HFFc6 (cell line): Measurements from ENCODE around the gene RNF150. TPM values are rescaled to one million over a fixed set of nuclear protein-coding genes. Genes with fewer than 3 reads are reported as not detected.

Experiments
- DNase-seq: peaks from one replicate; pipeline ENCODE4 v3.0.0-alpha.2; 2018
- H3K27ac Mint-ChIP-seq: 2 replicates; pipeline ENCODE4 v1.8.0; 2020; ENCODE audit warnings: mild to moderate bottlenecking, mixed read lengths
- H3K27me3 Mint-ChIP-seq: 2 replicates; pipeline ENCODE4 v1.8.0; 2021; ENCODE audit warnings: mild to moderate bottlenecking, moderate library complexity, mixed read lengths; ENCODE audit not compliant: insufficient read depth
- H3K36me3 Mint-ChIP-seq: 2 replicates; pipeline ENCODE4 v1.8.0; 2021; ENCODE audit warnings: low read depth, mixed read lengths
- H3K4me1 Mint-ChIP-seq: 2 replicates; pipeline ENCODE4 v1.8.0; 2020; ENCODE audit warnings: low read depth, mixed read lengths
- H3K4me3 Mint-ChIP-seq: 2 replicates; pipeline ENCODE4 v1.8.0; 2020; ENCODE audit warnings: mild to moderate bottlenecking, moderate library complexity, mixed read lengths
- H3K9me3 Mint-ChIP-seq: 2 replicates; pipeline ENCODE4 v1.8.0; 2020; ENCODE audit warnings: mild to moderate bottlenecking, mixed read lengths
- total RNA-seq, 6 experiments: library from RNA; stranded (reverse); fragmentation: NEBNext Ultra II Directional; extraction: Animal tissue kit (Norgen Biotek cat#: 25700); gene quantifications; 2 replicates in 1 of 6; 3 replicates in 5 of 6; pipeline ENCODE4 v1.2.3, GENCODE V29; 2021
- TF ChIP-seq, protein P1 (sequence below): fragments of 200-600 bp; sonication (generic); IDR thresholded peaks from 2 replicates; pipeline ENCODE4 v1.5.0; 2021; ENCODE audit warnings: antibody characterized with exemption, mild to moderate bottlenecking

RNF150 gene
- total RNA-seq, 6 experiments from 2014 or later = 15.1 to 24.2 (median 20.7) TPM

DNA sequence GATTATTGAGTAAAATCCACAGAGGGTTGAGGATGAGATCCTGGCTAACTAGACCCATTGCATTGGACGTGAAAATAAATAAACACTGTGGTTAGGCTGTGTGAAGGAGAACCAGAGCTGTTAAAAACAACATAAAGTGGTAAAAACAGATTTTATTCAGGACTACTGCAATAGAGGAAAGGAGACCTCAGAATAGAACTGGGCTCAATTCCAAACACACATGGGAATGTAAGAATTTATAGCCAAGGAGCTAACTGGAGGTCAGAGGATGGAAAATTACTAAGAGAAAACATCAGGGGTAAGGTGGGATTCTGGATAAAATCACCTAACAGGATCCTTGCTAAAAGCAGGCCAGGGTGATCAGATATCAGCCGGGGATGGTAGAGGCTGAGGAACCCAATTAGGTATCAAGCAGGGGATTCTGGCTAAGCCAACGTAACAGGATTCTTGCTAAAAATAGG is 112.4 kb downstream of the RNF150 start:
- Mint-ChIP-seq H3K27ac (peak overlapping the region; percentile 66), H3K4me1 (peaks cover 27% of the 10 kb centered on the region), H3K27me3 (no peaks in the 10 kb centered on the region), H3K4me3 (peak overlapping the region; percentile 50), H3K9me3 (no peaks in the 10 kb centered on the region), H3K36me3 (peaks cover 7% of the 10 kb centered on the region; the same call in 1 of the 2 replicates)
- TF ChIP-seq, protein P1, sequence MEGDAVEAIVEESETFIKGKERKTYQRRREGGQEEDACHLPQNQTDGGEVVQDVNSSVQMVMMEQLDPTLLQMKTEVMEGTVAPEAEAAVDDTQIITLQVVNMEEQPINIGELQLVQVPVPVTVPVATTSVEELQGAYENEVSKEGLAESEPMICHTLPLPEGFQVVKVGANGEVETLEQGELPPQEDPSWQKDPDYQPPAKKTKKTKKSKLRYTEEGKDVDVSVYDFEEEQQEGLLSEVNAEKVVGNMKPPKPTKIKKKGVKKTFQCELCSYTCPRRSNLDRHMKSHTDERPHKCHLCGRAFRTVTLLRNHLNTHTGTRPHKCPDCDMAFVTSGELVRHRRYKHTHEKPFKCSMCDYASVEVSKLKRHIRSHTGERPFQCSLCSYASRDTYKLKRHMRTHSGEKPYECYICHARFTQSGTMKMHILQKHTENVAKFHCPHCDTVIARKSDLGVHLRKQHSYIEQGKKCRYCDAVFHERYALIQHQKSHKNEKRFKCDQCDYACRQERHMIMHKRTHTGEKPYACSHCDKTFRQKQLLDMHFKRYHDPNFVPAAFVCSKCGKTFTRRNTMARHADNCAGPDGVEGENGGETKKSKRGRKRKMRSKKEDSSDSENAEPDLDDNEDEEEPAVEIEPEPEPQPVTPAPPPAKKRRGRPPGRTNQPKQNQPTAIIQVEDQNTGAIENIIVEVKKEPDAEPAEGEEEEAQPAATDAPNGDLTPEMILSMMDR = no peak
- DNase-seq = peak; percentile 54

DNA sequence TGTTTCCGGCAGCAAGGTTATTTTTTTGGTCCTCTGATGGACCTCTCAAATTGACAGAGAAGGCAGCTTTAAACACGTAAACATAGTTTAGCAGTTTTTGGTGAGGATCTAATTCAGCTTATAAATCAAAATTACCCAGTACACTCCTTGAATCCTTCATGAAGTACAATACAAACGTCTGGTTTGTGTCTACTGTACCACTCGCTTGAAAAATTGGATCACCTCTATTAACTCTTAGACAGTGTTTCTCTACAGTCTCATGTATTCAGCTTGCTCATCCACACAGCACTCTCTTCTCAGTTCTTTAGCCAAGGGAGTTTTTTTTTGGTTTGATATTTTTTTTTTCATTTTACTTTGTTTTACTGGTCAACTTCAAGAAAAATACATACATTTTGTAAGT is 113.5 kb downstream of the RNF150 start:
- Mint-ChIP-seq H3K27me3 (no peaks in the 10 kb centered on the region), H3K27ac (no peak overlapping the region), H3K9me3 (no peaks in the 10 kb centered on the region), H3K4me1 (peaks cover 27% of the 10 kb centered on the region), H3K4me3 (no peak overlapping the region), H3K36me3 (no peaks in the 10 kb centered on the region)
- DNase-seq = no peak
- TF ChIP-seq, protein P1 = no peak

DNA sequence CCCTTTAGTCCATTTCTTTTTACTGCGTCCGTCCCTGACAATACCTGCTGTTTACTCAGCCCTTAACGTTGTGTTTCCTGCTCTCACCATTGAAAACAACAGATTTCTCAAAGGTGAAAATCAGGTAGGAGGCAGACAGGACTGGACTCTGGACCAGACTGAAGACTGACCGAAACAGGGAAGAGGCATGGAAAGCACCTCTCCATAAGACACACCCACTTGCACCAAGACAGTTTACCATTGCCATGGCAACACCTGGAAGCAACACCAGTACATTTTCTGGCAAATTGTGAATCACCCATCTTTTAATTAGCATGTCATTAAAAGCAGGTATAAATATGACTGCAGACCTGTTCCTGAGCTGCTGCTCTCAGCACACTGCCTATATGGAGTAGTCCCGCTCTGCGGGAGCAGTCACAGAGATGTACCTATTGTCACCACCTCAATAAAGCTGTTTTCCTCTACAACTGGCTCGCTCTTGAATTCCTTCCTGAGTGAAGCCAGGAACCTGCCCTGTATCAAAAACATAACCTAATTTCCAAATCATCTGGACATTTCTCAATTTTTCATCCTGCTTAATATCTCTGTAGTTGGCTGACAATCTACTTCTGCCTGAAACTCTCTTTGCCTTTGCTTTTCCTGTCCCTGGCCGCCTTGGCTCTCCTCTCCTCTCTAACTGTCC is 117.0 kb downstream of the RNF150 start:
- no peak overlapping the region for H3K27ac Mint-ChIP-seq
- H3K9me3 Mint-ChIP-seq = no peaks in the 10 kb centered on the region
- no peak overlapping the region for H3K4me3 Mint-ChIP-seq
- TF ChIP-seq, protein P1 = no peak
- H3K36me3 Mint-ChIP-seq = no peaks in the 10 kb centered on the region
- H3K27me3 Mint-ChIP-seq = no peaks in the 10 kb centered on the region
- peaks cover 15% of the 10 kb centered on the region for H3K4me1 Mint-ChIP-seq
- DNase-seq = no peak

DNA sequence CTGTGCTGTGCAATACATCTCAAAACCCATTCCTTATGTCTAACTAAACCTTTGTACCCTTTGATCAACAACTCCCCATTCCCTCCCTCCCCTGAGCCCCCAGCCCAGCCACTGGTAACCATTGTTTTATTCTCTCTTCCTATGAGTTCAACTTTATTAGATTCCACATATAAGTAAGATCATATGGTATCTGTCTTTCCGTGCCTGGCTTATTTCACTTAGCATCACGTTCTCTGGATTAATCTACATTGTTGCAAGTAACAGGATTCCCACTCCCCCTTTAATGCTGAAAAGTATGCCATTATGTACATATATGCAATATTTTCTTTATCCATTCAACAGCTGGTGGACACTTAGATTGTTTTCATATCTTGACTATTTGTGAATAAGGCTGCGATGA is 119.4 kb downstream of the RNF150 start:
- Mint-ChIP-seq H3K4me1 (no peaks in the 10 kb centered on the region), H3K4me3 (no peak overlapping the region), H3K36me3 (no peaks in the 10 kb centered on the region), H3K9me3 (no peaks in the 10 kb centered on the region), H3K27me3 (no peaks in the 10 kb centered on the region), H3K27ac (no peak overlapping the region)
- no peak for DNase-seq
- TF ChIP-seq, protein P1 = no peak

DNA sequence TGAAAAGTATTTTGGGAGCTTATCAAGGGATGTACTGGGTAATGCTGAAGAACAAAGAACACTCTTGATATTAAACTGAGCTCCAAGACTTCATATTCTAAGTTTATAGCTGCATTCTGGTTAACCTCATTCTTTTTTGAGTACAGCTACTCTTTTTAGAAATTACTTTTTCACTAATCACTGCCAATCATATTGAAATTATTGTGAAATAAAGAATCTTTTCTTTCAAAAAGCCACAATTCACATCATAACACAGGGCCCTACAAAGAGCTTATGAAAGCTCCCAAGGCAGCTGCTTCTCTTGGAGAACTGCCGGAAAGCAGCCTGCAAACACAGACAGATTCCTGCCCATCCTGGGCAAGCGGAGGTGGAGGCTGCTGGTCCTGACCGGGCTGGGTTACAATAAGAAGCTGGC is 121.4 kb downstream of the RNF150 start:
- no peaks in the 10 kb centered on the region for H3K4me1 Mint-ChIP-seq
- no peaks in the 10 kb centered on the region for H3K27me3 Mint-ChIP-seq
- H3K36me3 Mint-ChIP-seq = no peaks in the 10 kb centered on the region
- TF ChIP-seq, protein P1 = no peak
- DNase-seq = no peak
- H3K4me3 Mint-ChIP-seq = no peak overlapping the region
- H3K9me3 Mint-ChIP-seq = no peaks in the 10 kb centered on the region
- H3K27ac Mint-ChIP-seq = no peak overlapping the region
